IMR-90 (cell line): Measurements from ENCODE around the gene PPFIBP2. TPM values are rescaled to one million over a fixed set of nuclear protein-coding genes. Genes with fewer than 3 reads are reported as not detected.

Experiments used
- ATAC-seq: fragments of 200-7000 bp; cut with Tn5 transposase; 2 replicates; pipeline ENCODE4 v1.9.1; 2020; ENCODE audit warnings: low read depth, mild to moderate bottlenecking, moderate library complexity
- BruUV-seq: library from RNA; stranded (reverse); fragments of 400-500 nt; replicated peaks from 2 replicates; lab custom pipeline; 2021; lab: Mats Ljungman, UMichigan
- CTCF ChIA-PET: fragments of 300-600 bp; formaldehyde crosslinking; extraction: SDS; loops from one replicate; lab custom pipeline; 2021; ENCODE audit warnings: antibody characterized with exemption; lab: Yijun Ruan, JAX
- POLR2A ChIA-PET: fragments of 300-600 bp; sonication (Branson Sonifier 250); formaldehyde crosslinking; loops from one replicate; lab custom pipeline; 2022; ENCODE audit warnings: antibody characterized with exemption; ENCODE audit not compliant: unreplicated experiment; lab: Charles Lee
- DNase-seq: peaks from one replicate; pipeline ENCODE4 v3.0.0; 2013
- H2AFZ ChIP-seq: replicated peaks from 2 replicates; pipeline ENCODE3; 2013; ENCODE audit warnings: low read length, mild to moderate bottlenecking; ENCODE audit not compliant: poor library complexity
- H2AK5ac ChIP-seq: 2 replicates; pipeline ENCODE4 v1.6.1; 2013; ENCODE audit warnings: low read depth, low read length, inconsistent platforms
- H2AK9ac ChIP-seq: replicated peaks from 2 replicates; pipeline ENCODE3; 2013; ENCODE audit warnings: mild to moderate bottlenecking, low read depth, low read length, moderate library complexity; ENCODE audit not compliant: poor library complexity
- H2BK120ac ChIP-seq: 2 replicates; pipeline ENCODE4 v1.6.1; 2013; ENCODE audit warnings: low read depth, low read length, inconsistent platforms
- H2BK15ac ChIP-seq: 3 replicates; pipeline ENCODE4 v1.6.1; 2013; ENCODE audit warnings: low read depth, low read length, inconsistent platforms
- H2BK20ac ChIP-seq: 2 replicates; pipeline ENCODE4 v1.6.1; 2013; ENCODE audit warnings: low read depth, mild to moderate bottlenecking, inconsistent platforms, low read length, moderate library complexity
- H2BK5ac ChIP-seq: 2 replicates; pipeline ENCODE4 v1.6.1; 2013; ENCODE audit warnings: mild to moderate bottlenecking, low read depth, low read length, inconsistent platforms; ENCODE audit not compliant: poor library complexity, severe bottlenecking
- H3K14ac ChIP-seq: replicated peaks from 2 replicates; pipeline ENCODE4 v1.6.1; 2013; ENCODE audit warnings: low read depth, low read length, inconsistent platforms
- H3K18ac ChIP-seq: 2 replicates; pipeline ENCODE4 v1.6.1; 2013; ENCODE audit warnings: low read depth, low read length, control low read depth
- H3K23ac ChIP-seq: 2 replicates; pipeline ENCODE4 v1.6.1; 2013; ENCODE audit warnings: low read depth, low read length, inconsistent platforms
- H3K27ac ChIP-seq: 2 replicates; pipeline ENCODE4 v1.5.1; 2013; ENCODE audit warnings: mild to moderate bottlenecking, control low read depth, low read length; ENCODE audit not compliant: insufficient read depth
- H3K27me3 ChIP-seq: 2 replicates; pipeline ENCODE4 v1.6.1; 2013; ENCODE audit warnings: low read length; ENCODE audit not compliant: control insufficient read depth, insufficient read depth
- H3K36me3 ChIP-seq: 2 replicates; pipeline ENCODE4 v1.6.1; 2013; ENCODE audit warnings: low read length, mixed read lengths; ENCODE audit not compliant: control insufficient read depth, insufficient read depth
- H3K4ac ChIP-seq: 2 replicates; pipeline ENCODE4 v1.6.1; 2013; ENCODE audit warnings: low read depth, low read length, inconsistent platforms
- H3K4me1 ChIP-seq: 2 replicates; pipeline ENCODE4 v1.6.1; 2013; ENCODE audit warnings: low read length, mixed read lengths; ENCODE audit not compliant: control insufficient read depth, insufficient read depth
- H3K4me2 ChIP-seq: 2 replicates; pipeline ENCODE4 v1.6.1; 2013; ENCODE audit warnings: low read depth, mild to moderate bottlenecking, control low read depth, low read length, moderate library complexity
- H3K4me3 ChIP-seq: 2 replicates; pipeline ENCODE4 v1.5.1; 2013; ENCODE audit warnings: low read depth, mild to moderate bottlenecking, control low read depth, low read length, moderate library complexity; ENCODE audit not compliant: insufficient read depth
- H3K56ac ChIP-seq: 2 replicates; pipeline ENCODE4 v1.6.1; 2013; ENCODE audit warnings: low read length, inconsistent platforms; ENCODE audit not compliant: insufficient read depth; ENCODE audit errors: extremely low read depth
- H3K79me1 ChIP-seq, 2 experiments: 2 replicates each; pipeline ENCODE4 v1.6.1; 2013; ENCODE audit warnings: low read length in 2 of 2, inconsistent platforms in 1 of 2, low read depth in 1 of 2
- H3K9ac ChIP-seq: 2 replicates; pipeline ENCODE4 v1.6.1; 2013; ENCODE audit warnings: low read depth, low read length, control low read depth
- H3K9me1 ChIP-seq: 2 replicates; pipeline ENCODE4 v1.6.1; 2013; ENCODE audit warnings: low read length, inconsistent platforms; ENCODE audit not compliant: insufficient read depth
- H3K9me3 ChIP-seq: 2 replicates; pipeline ENCODE4 v1.6.1; 2013; ENCODE audit warnings: low read length; ENCODE audit not compliant: control insufficient read depth, insufficient read depth
- H4K20me1 ChIP-seq: 2 replicates; pipeline ENCODE4 v1.6.1; 2013; ENCODE audit warnings: low read length, inconsistent platforms; ENCODE audit not compliant: insufficient read depth
- H4K5ac ChIP-seq: 2 replicates; pipeline ENCODE4 v1.6.1; 2013; ENCODE audit warnings: mild to moderate bottlenecking, low read depth, low read length, control low read depth
- H4K8ac ChIP-seq, 2 experiments: 2 replicates each; pipeline ENCODE4 v1.6.1; 2013; ENCODE audit warnings: low read depth in 2 of 2, low read length in 2 of 2, control low read depth in 1 of 2, inconsistent platforms in 1 of 2
- H4K91ac ChIP-seq: 2 replicates; pipeline ENCODE4 v1.6.1; 2013; ENCODE audit warnings: low read depth, low read length, inconsistent platforms; ENCODE audit not compliant: insufficient read depth
- BHLHE40 ChIP-seq: fragments of 150-350 bp; IDR thresholded peaks from 2 replicates; pipeline ENCODE4 v1.6.1; 2016; ENCODE audit warnings: mild to moderate bottlenecking, low read depth, low read length
- CEBPB ChIP-seq: IDR thresholded peaks from 2 replicates; pipeline ENCODE4 v1.6.1; 2012; ENCODE audit warnings: low read depth, low read length, improper control_type of control experiment
- CHD1 ChIP-seq: IDR thresholded peaks from 2 replicates; pipeline ENCODE4 v1.6.1; 2012; ENCODE audit warnings: low read depth, low read length, improper control_type of control experiment
- CTCF ChIP-seq: conservative IDR thresholded peaks from 2 replicates; pipeline ENCODE4 v1.5.1; 2012; ENCODE audit warnings: mild to moderate bottlenecking, low read depth, low read length, improper control_type of control experiment
- ELK1 ChIP-seq: fragments of 150-350 bp; IDR thresholded peaks from 2 replicates; pipeline ENCODE4 v1.6.1; 2016; ENCODE audit warnings: low read depth, mild to moderate bottlenecking, low read length, moderate library complexity, borderline replicate concordance
- FOS ChIP-seq: fragments of 150-350 bp; IDR thresholded peaks from 2 replicates; pipeline ENCODE4 v1.6.1; 2016; ENCODE audit warnings: low read depth, low read length
- MAFK ChIP-seq: IDR thresholded peaks from 2 replicates; pipeline ENCODE4 v1.6.1; 2012; ENCODE audit warnings: low read depth, low read length, improper control_type of control experiment
- MAZ ChIP-seq: IDR thresholded peaks from 2 replicates; pipeline ENCODE4 v1.6.1; 2012; ENCODE audit warnings: low read depth, mild to moderate bottlenecking, low read length, improper control_type of control experiment, moderate library complexity, borderline replicate concordance
- MXI1 ChIP-seq: IDR thresholded peaks from 2 replicates; pipeline ENCODE4 v1.6.1; 2012; ENCODE audit warnings: low read depth, mild to moderate bottlenecking, low read length, moderate library complexity, borderline replicate concordance
- NFE2L2 ChIP-seq: fragments of 150-350 bp; IDR thresholded peaks from 2 replicates; pipeline ENCODE4 v1.6.1; 2016; ENCODE audit warnings: low read depth, mild to moderate bottlenecking, low read length
- POLR2A ChIP-seq: IDR thresholded peaks from 2 replicates; pipeline ENCODE4 v1.6.1; 2012; ENCODE audit warnings: mild to moderate bottlenecking, low read depth, low read length
- RAD21 ChIP-seq: IDR thresholded peaks from 2 replicates; pipeline ENCODE4 v1.6.1; 2012; ENCODE audit warnings: low read length, improper control_type of control experiment
- RCOR1 ChIP-seq: IDR thresholded peaks from 2 replicates; pipeline ENCODE4 v1.6.1; 2012; ENCODE audit warnings: mild to moderate bottlenecking, low read length, improper control_type of control experiment; ENCODE audit not compliant: insufficient replicate concordance
- RFX5 ChIP-seq: IDR thresholded peaks from 2 replicates; pipeline ENCODE4 v1.8.0; 2012; ENCODE audit warnings: low read depth, mild to moderate bottlenecking, low read length, moderate library complexity
- SMC3 ChIP-seq: fragments of 150-350 bp; IDR thresholded peaks from 2 replicates; pipeline ENCODE4 v1.6.1; 2016; ENCODE audit warnings: low read depth, mild to moderate bottlenecking, antibody characterized with exemption, low read length, moderate library complexity
- USF2 ChIP-seq: fragments of 150-350 bp; IDR thresholded peaks from 2 replicates; pipeline ENCODE4 v1.6.1; 2017; ENCODE audit warnings: mild to moderate bottlenecking, antibody characterized with exemption, low read length, low read depth
- WGBS, 2 experiments: methylation state at CpG; one replicate each; pipeline versions ENCODE4 v1.1.5 to v1.1.7; 2013; ENCODE audit warnings: missing lambda C conversion rate in 2 of 2; ENCODE audit not compliant: insufficient read length in 1 of 2; ENCODE audit errors: extremely low coverage in 2 of 2; 5-methylcytosine and 5-hydroxymethylcytosine counted together
- dilution Hi-C: fragments of 300-500 bp; cut with HindIII; formaldehyde crosslinking; loops from one replicate; pipeline ENCODE4 v1.14.3; 2018; ENCODE audit warnings: low sequenced_read_pairs; ENCODE audit not compliant: unreplicated experiment
- in situ Hi-C: fragments of 300-500 bp; cut with MboI; formaldehyde crosslinking; loops from 3 replicates; pipeline ENCODE4 v1.14.3; 2019; ENCODE audit warnings: low sequenced_read_pairs, inconsistent platforms, mixed read lengths
- intact Hi-C: fragments of 100-400 bp; cut with micrococcal nuclease; formaldehyde crosslinking; loops from 2 replicates; pipeline ENCODE4 v1.10.0; 2022
- polyA plus RNA-seq, 3 experiments: library from polyadenylated mRNA; depleted of rRNA; stranded (reverse); fragments of >200 nt; gene quantifications; 2 replicates each; pipeline ENCODE4 v1.2.3, GENCODE V29; 2012; ENCODE audit warnings: low replicate concordance in 1 of 3
- total RNA-seq: library from RNA; depleted of rRNA; stranded (reverse); fragments of >200 nt; gene quantifications from 2 replicates; pipeline ENCODE4 v1.2.3, GENCODE V29; 2012

Gene PPFIBP2
- total and polyA plus RNA-seq, 2 of the 4 experiments (the other 2 are of a cell fraction) = 6.0 to 11.8 TPM

- no peak overlapping the region for H3K23ac ChIP-seq
- CTCF ChIA-PET = no interaction called here
- H3K4me1 ChIP-seq = no peaks in the 10 kb centered on the region
- H3K4ac ChIP-seq = no peak overlapping the region
- no peaks in the 10 kb centered on the region for H3K9me1 ChIP-seq
- H2BK20ac ChIP-seq = no peak overlapping the region
- no peaks in the 10 kb centered on the region for H3K79me1 ChIP-seq
- no peak overlapping the region for H4K5ac ChIP-seq
- no TSS peak for BruUV-seq
- POLR2A ChIA-PET = no interaction called here
- dilution Hi-C loops (no loop called here), intact Hi-C loops (no loop called here), in situ Hi-C loops (no loop called here)
- no peak overlapping the region for H4K91ac ChIP-seq
- H3K56ac ChIP-seq = no peak overlapping the region
- no peak overlapping the region for H3K27ac ChIP-seq
- no CpG with 5 or more reads among the region's 6 CpGs for WGBS, 2 experiments
- H3K4me2 ChIP-seq = no peak overlapping the region
- H3K9me3 ChIP-seq = no peaks in the 10 kb centered on the region
- no peak for ATAC-seq
- no peak for TF ChIP-seq MXI1
- TF ChIP-seq BHLHE40 = no peak
- TF ChIP-seq CTCF = no peak
- no peak for TF ChIP-seq NFE2L2
- no peak for TF ChIP-seq ELK1
- no peak for TF ChIP-seq POLR2A
- no peak for TF ChIP-seq MAFK
- TF ChIP-seq SMC3 = no peak
- TF ChIP-seq MAZ = no peak
- TF ChIP-seq CEBPB = no peak
- TF ChIP-seq RCOR1 = no peak
- no peak for TF ChIP-seq CHD1
- TF ChIP-seq FOS = no peak
- no peak for TF ChIP-seq RAD21
- TF ChIP-seq USF2 = no peak
- no peak for TF ChIP-seq RFX5
- H3K36me3 ChIP-seq = no peaks in the 10 kb centered on the region
- H2BK15ac ChIP-seq = no peak overlapping the region
- H2AK9ac ChIP-seq = no peak overlapping the region
- H4K8ac ChIP-seq = no peak overlapping the region
- no peak overlapping the region for H3K18ac ChIP-seq
- no peak for DNase-seq
- peaks cover 3% of the 10 kb centered on the region; the same call in 1 of the 2 replicates for H3K27me3 ChIP-seq
- H4K20me1 ChIP-seq = no peaks in the 10 kb centered on the region
- no peak overlapping the region for H3K14ac ChIP-seq
- H3K4me3 ChIP-seq = no peak overlapping the region
- no peak overlapping the region for H2AFZ ChIP-seq
- H2BK5ac ChIP-seq = no peak overlapping the region
- no peak overlapping the region for H3K9ac ChIP-seq
- H2BK120ac ChIP-seq = no peak overlapping the region
- H2AK5ac ChIP-seq = no peak overlapping the region
Measured at GRCh38 chr11:7486781-7487140, 27.0 kb upstream of the PPFIBP2 start.
